Esophagus (tissue), 2 donors: ENCODE results near the gene WNT2B. TPM values are rescaled to one million over a fixed set of nuclear protein-coding genes. Genes with fewer than 3 reads are reported as not detected.

ENCODE experiments used
- H3K27ac ChIP-seq, 2 donors: one replicate each; pipeline ENCODE4 v1.5.1; 2013; ENCODE audit warnings: low read depth in 2 of 2, mild to moderate bottlenecking in 2 of 2, inconsistent platforms in 1 of 2, low read length in 1 of 2, moderate library complexity in 1 of 2
- H3K27me3 ChIP-seq, 2 donors: one replicate each; pipeline ENCODE4 v1.6.1; 2013; ENCODE audit warnings: low read length in 2 of 2, control low read depth in 1 of 2, mild to moderate bottlenecking in 1 of 2; ENCODE audit not compliant: insufficient read depth in 2 of 2, control insufficient read depth in 1 of 2
- H3K36me3 ChIP-seq, 2 donors: one replicate each; pipeline ENCODE4 v1.6.1; 2013; ENCODE audit warnings: low read length in 1 of 2; ENCODE audit not compliant: control insufficient read depth in 2 of 2, insufficient read depth in 2 of 2
- H3K4me1 ChIP-seq, 2 donors: one replicate each; pipeline ENCODE4 v1.6.1; 2013; ENCODE audit warnings: low read length in 1 of 2; ENCODE audit not compliant: control insufficient read depth in 2 of 2, insufficient read depth in 2 of 2
- H3K4me3 ChIP-seq, 2 donors: one replicate each; pipeline ENCODE4 v1.5.1; 2013; ENCODE audit warnings: low read length in 2 of 2, mild to moderate bottlenecking in 2 of 2, low read depth in 1 of 2, moderate library complexity in 1 of 2
- H3K9me3 ChIP-seq, 2 donors: one replicate each; pipeline ENCODE4 v1.6.1; 2013; ENCODE audit warnings: mild to moderate bottlenecking in 2 of 2, low read depth in 1 of 2, low read length in 1 of 2, moderate library complexity in 1 of 2; ENCODE audit not compliant: control insufficient read depth in 2 of 2, insufficient read depth in 1 of 2
- WGBS, 2 donors: extraction: QIAGEN DNeasy Blood & Tissue Kit; methylation state at CpG; one replicate each; pipeline ENCODE4 v1.1.7; 2013; 5-methylcytosine and 5-hydroxymethylcytosine counted together
- polyA plus RNA-seq, 2 donors: library from polyadenylated mRNA; stranded (reverse); fragments of 200-250 nt; gene quantifications; one replicate each; pipeline ENCODE4 v1.2.3, GENCODE V29; 2013
- donor health status: healthy with polysubstance abuse.
- donor health status: Bipolar disorder and iron deficiency.

Gene WNT2B
- polyA plus RNA-seq, 2 donors = 2.2 to 3.2 TPM

GRCh38 chr1:112575154-112575804 is 66.5 kb downstream of the WNT2B start:
- Histone ChIP-seq H3K4me1 (no peaks in the 10 kb centered on the region), H3K9me3 (no peaks in the 10 kb centered on the region), H3K36me3 (no peaks in the 10 kb centered on the region), H3K27ac (no peak overlapping the region), H3K4me3 (no peak overlapping the region), H3K27me3 (no peaks in the 10 kb centered on the region)
- 93 to 95% methylated on average over 8 of the region's 8 CpGs for WGBS, 2 donors

- 87 to 95% methylated on average over 3 of the region's 3 CpGs for WGBS, 2 donors
- Histone ChIP-seq H3K27me3 (no peaks in the 10 kb centered on the region), H3K4me3 (no peak overlapping the region), H3K36me3 (no peaks in the 10 kb centered on the region), H3K4me1 (no peaks in the 10 kb centered on the region), H3K9me3 (no peaks in the 10 kb centered on the region), H3K27ac (no peak overlapping the region)
Observed at GRCh38 chr1:112576240-112576639, 67.5 kb downstream of the WNT2B start.

Other genes with a start within 250 kb of the WNT2B start
- 10 to 100 TPM in 1 of 2 donors, 1 to 10 TPM in 1; 9.4 to 14.0 TPM for gene CTTNBP2NL, start 112.8 kb upstream of the WNT2B start, polyA plus RNA-seq
- 10 to 100 TPM in 1 of 2 donors, 1 to 10 TPM in 1; 8.9 to 12.0 TPM for gene ST7L, start 110.2 kb downstream of the WNT2B start, polyA plus RNA-seq
- 100 to 1,000 TPM in 1 of 2 donors, 10 to 100 TPM in 1; 88.1 to 115 TPM for gene CAPZA1, start 110.9 kb downstream of the WNT2B start, polyA plus RNA-seq
- gene MOV10, start 165.7 kb downstream of the WNT2B start, polyA plus RNA-seq = 10 to 100 TPM; 43.2 to 67.6 TPM
- 10 to 100 TPM; 53.0 to 89.5 TPM for gene RHOC, start 198.2 kb downstream of the WNT2B start, polyA plus RNA-seq
- 1 to 10 TPM; 2.8 to 3.5 TPM for gene PPM1J, start 206.4 kb downstream of the WNT2B start, polyA plus RNA-seq